Ectodermal cell (in vitro differentiated cells): ENCODE measurements around the gene GALNT7.
"Not testable (repeated sequence)": the region's sequence is repeated elsewhere in the genome, so short reads cannot be mapped to it uniquely, and the experiment has no call there.

ENCODE experiments used
- H3K27ac ChIP-seq: 2 replicates; pipeline ENCODE4 v1.7.0; 2013; ENCODE audit warnings: mild to moderate bottlenecking, low read depth, low read length; ENCODE audit not compliant: insufficient read depth, poor library complexity, severe bottlenecking
- H3K27me3 ChIP-seq: 2 replicates; pipeline ENCODE4 v1.7.0; 2013; ENCODE audit warnings: mild to moderate bottlenecking, low read length; ENCODE audit not compliant: insufficient read depth, control insufficient read depth, poor library complexity, severe bottlenecking
- H3K36me3 ChIP-seq: one replicate; pipeline ENCODE4 v1.7.0; 2013; ENCODE audit warnings: low read length; ENCODE audit not compliant: control insufficient read depth, insufficient read depth
- H3K4me1 ChIP-seq: one replicate; pipeline ENCODE4 v1.7.0; 2013; ENCODE audit warnings: low read length; ENCODE audit not compliant: control insufficient read depth, insufficient read depth
- H3K4me3 ChIP-seq: 2 replicates; pipeline ENCODE4 v1.7.0; 2013; ENCODE audit warnings: low read depth, low read length, control low read depth; ENCODE audit not compliant: insufficient read depth
- H3K9me3 ChIP-seq: 2 replicates; pipeline ENCODE4 v1.7.0; 2013; ENCODE audit warnings: mild to moderate bottlenecking, low read length, moderate library complexity; ENCODE audit not compliant: control insufficient read depth
- WGBS, 2 experiments: methylation state at CpG; one replicate each; pipeline ENCODE4 v1.1.7; 2013; ENCODE audit warnings: missing lambda C conversion rate in 2 of 2; 5-methylcytosine and 5-hydroxymethylcytosine counted together

GALNT7 gene

GRCh38 chr4:173211838-173212237, 43.2 kb downstream of the GALNT7 start:
- Histone ChIP-seq H3K4me1 (no peaks in the 10 kb centered on the region), H3K36me3 (no peaks in the 10 kb centered on the region), H3K9me3 (no peaks in the 10 kb centered on the region), H3K4me3 (no peak overlapping the region), H3K27ac (no peak overlapping the region), H3K27me3 (no peaks in the 10 kb centered on the region)
- WGBS, 2 experiments = 50% methylated on average over 1 of the region's 1 CpG

- 40% methylated on average over 1 of the region's 1 CpG; no CpG with 5 or more reads in 1 of the 2 experiments for WGBS, 2 experiments
- no peaks in the 10 kb centered on the region for H3K27me3 ChIP-seq
- no peaks in the 10 kb centered on the region for H3K4me1 ChIP-seq
- H3K27ac ChIP-seq = no peak overlapping the region
- H3K4me3 ChIP-seq = no peak overlapping the region
- no peaks in the 10 kb centered on the region for H3K36me3 ChIP-seq
- H3K9me3 ChIP-seq = no peaks in the 10 kb centered on the region
Observed at GRCh38 chr4:173212379-173212778, 43.8 kb downstream of the GALNT7 start.

GRCh38 chr4:173213296-173213695, 44.7 kb downstream of the GALNT7 start:
- H3K27ac ChIP-seq = no peak overlapping the region
- no peaks in the 10 kb centered on the region for H3K36me3 ChIP-seq
- H3K9me3 ChIP-seq = no peaks in the 10 kb centered on the region
- H3K27me3 ChIP-seq = no peaks in the 10 kb centered on the region
- no peaks in the 10 kb centered on the region for H3K4me1 ChIP-seq
- no CpG with 5 or more reads among the region's 2 CpGs for WGBS, 2 experiments
- H3K4me3 ChIP-seq = no peak overlapping the region

GRCh38 chr4:173214231-173214630, 45.6 kb downstream of the GALNT7 start:
- WGBS, 2 experiments = 91 to 100% methylated on average over 1 of the region's 1 CpG

GRCh38 chr4:173214661-173215060, 46.0 kb downstream of the GALNT7 start:
- H3K9me3 ChIP-seq = no peaks in the 10 kb centered on the region
- no peaks in the 10 kb centered on the region for H3K27me3 ChIP-seq
- no peaks in the 10 kb centered on the region for H3K36me3 ChIP-seq
- H3K4me1 ChIP-seq = no peaks in the 10 kb centered on the region
- WGBS, 2 experiments = 87 to 97% methylated on average over 2 of the region's 2 CpGs
- no peak overlapping the region for H3K4me3 ChIP-seq
- no peak overlapping the region for H3K27ac ChIP-seq

More at GRCh38 chr4:173214231-173214630, 45.6 kb downstream of the GALNT7 start:
- H3K9me3 ChIP-seq = no peaks in the 10 kb centered on the region
- H3K4me1 ChIP-seq = no peaks in the 10 kb centered on the region
- no peaks in the 10 kb centered on the region for H3K36me3 ChIP-seq
- H3K4me3 ChIP-seq = no peak overlapping the region
- no peak overlapping the region for H3K27ac ChIP-seq
- no peaks in the 10 kb centered on the region for H3K27me3 ChIP-seq

GRCh38 chr4:173217075-173217474, 48.5 kb downstream of the GALNT7 start:
- Histone ChIP-seq H3K4me1 (no peaks in the 10 kb centered on the region), H3K27ac (no peak overlapping the region), H3K27me3 (no peaks in the 10 kb centered on the region), H3K4me3 (no peak overlapping the region), H3K36me3 (no peaks in the 10 kb centered on the region), H3K9me3 (no peaks in the 10 kb centered on the region)
- WGBS, 2 experiments = no CpG with 5 or more reads among the region's 1 CpG

GRCh38 chr4:173217727-173218126, 49.1 kb downstream of the GALNT7 start:
- Histone ChIP-seq H3K4me1 (no peaks in the 10 kb centered on the region), H3K9me3 (no peaks in the 10 kb centered on the region), H3K27me3 (no peaks in the 10 kb centered on the region), H3K4me3 (no peak overlapping the region), H3K27ac (no peak overlapping the region), H3K36me3 (no peaks in the 10 kb centered on the region)
- whole genome bisulfite sequencing, 2 experiments = 96% methylated on average over 2 of the region's 2 CpGs; no CpG with 5 or more reads in 1 of the 2 experiments

- no peaks in the 10 kb centered on the region for H3K36me3 ChIP-seq
- H3K9me3 ChIP-seq = no peaks in the 10 kb centered on the region
- H3K4me3 ChIP-seq = no peak overlapping the region
- H3K27me3 ChIP-seq = no peaks in the 10 kb centered on the region
- H3K27ac ChIP-seq = no peak overlapping the region
- H3K4me1 ChIP-seq = no peaks in the 10 kb centered on the region
Observed at GRCh38 chr4:173218411-173219125, 50.0 kb downstream of the GALNT7 start.

- WGBS, 2 experiments = 92 to 100% methylated on average over 2 to 4 of the region's 4 CpGs
- H3K27ac ChIP-seq = not testable (repeated sequence)
Observed at GRCh38 chr4:173219126-173219437, 50.5 kb downstream of the GALNT7 start.

GRCh38 chr4:173223743-173224142, 55.1 kb downstream of the GALNT7 start:
- Histone ChIP-seq H3K36me3 (no peaks in the 10 kb centered on the region), H3K4me1 (no peaks in the 10 kb centered on the region), H3K9me3 (no peaks in the 10 kb centered on the region), H3K27ac (no peak overlapping the region), H3K4me3 (no peak overlapping the region), H3K27me3 (no peaks in the 10 kb centered on the region)
- WGBS, 2 experiments = 97 to 100% methylated on average over 2 of the region's 3 CpGs

More at GRCh38 chr4:173219126-173219437, 50.5 kb downstream of the GALNT7 start:
- not testable (repeated sequence) for H3K36me3 ChIP-seq, H3K27me3 ChIP-seq, H3K9me3 ChIP-seq, H3K4me3 ChIP-seq, H3K4me1 ChIP-seq
